GM13976 (cell line): ENCODE results near the gene UNKL.

ENCODE experiments used
- DNase-seq: peaks from one replicate; pipeline ENCODE4 v3.0.0; 2012; ENCODE audit warnings: low spot score
- in situ Hi-C: fragments of 300-500 bp; cut with MboI; formaldehyde crosslinking; loops from one replicate; pipeline ENCODE4 v1.12.0; 2022; ENCODE audit warnings: low sequenced_read_pairs, mixed read lengths, inconsistent platforms; ENCODE audit not compliant: unreplicated experiment
- TF ChIP-seq, protein P1 (sequence below): IDR thresholded peaks from 2 replicates; pipeline ENCODE4 v1.5.1; 2012; ENCODE audit warnings: borderline replicate concordance, mild to moderate bottlenecking; ENCODE audit not compliant: insufficient read depth; ENCODE audit errors: extremely low read depth, missing control alignments, control extremely low read depth

UNKL gene

DNA sequence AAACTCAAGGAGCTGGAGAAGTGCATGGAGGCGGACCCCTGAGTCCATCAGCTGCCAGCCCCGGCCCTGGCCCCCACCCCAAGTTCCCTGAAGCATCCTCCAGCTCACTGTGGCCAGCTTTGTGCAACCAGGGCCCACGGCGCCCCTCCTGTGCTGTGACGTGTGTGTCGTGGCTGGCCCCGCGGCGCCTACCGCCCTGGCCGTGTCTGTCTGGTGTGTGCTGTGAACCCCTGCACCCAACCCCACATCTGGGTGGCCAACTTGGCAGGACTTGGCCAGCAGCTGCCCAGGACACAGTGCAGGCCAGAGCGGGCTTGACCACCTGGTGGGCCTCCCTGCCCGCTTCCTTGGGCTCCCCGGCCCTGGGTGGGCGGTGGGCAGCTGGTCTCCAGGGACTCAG lies 66.1 kb downstream of the UNKL start:
- no peak for DNase-seq
- in situ Hi-C loops: no loop called here
- TF ChIP-seq, protein P1, sequence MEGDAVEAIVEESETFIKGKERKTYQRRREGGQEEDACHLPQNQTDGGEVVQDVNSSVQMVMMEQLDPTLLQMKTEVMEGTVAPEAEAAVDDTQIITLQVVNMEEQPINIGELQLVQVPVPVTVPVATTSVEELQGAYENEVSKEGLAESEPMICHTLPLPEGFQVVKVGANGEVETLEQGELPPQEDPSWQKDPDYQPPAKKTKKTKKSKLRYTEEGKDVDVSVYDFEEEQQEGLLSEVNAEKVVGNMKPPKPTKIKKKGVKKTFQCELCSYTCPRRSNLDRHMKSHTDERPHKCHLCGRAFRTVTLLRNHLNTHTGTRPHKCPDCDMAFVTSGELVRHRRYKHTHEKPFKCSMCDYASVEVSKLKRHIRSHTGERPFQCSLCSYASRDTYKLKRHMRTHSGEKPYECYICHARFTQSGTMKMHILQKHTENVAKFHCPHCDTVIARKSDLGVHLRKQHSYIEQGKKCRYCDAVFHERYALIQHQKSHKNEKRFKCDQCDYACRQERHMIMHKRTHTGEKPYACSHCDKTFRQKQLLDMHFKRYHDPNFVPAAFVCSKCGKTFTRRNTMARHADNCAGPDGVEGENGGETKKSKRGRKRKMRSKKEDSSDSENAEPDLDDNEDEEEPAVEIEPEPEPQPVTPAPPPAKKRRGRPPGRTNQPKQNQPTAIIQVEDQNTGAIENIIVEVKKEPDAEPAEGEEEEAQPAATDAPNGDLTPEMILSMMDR: no peak

DNA sequence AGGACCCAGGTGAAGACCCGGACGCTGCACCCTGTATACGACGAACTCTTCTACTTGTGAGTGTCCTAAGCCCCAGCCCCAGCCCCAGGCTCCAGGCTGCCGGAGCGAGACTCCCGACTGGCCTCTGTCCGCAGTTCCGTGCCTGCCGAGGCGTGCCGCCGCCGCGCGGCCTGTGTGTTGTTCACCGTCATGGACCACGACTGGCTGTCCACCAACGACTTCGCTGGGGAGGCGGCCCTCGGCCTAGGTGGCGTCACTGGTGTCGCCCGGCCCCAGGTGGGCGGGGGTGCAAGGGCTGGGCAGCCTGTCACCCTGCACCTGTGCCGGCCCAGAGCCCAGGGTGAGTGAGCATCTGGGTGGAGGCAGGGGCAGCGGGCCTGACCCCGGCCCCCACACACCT lies 66.5 kb downstream of the UNKL start:
- TF ChIP-seq, protein P1: no peak
- in situ Hi-C loops: no loop called here
- DNase-seq: no peak

DNA sequence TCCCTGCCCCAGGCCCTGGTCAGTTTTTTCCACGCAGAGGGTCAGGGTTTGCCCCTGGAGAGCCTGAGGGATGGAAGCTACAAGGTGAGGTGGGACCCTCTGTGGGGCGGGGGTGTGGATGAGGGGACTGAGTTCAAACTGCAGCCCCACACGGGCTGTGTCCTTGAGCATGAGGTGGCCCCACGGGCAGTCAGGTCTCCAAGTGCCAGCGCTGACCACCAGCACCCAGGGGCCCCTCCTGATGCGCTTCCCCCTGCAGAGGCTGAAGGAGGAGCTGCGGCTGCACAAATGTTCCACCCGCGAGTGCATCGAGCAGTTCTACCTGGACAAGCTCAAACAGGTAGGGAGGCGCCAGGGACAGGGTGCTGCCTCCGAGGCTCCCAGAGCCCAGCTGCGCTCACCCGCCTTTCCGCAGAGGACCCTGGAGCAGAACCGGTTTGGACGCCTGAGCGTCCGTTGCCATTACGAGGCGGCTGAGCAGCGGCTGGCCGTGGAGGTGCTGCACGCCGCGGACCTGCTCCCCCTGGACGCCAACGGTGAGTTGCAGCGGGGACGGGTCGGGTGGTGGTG lies 67.1 kb downstream of the UNKL start:
- no peak for DNase-seq
- in situ Hi-C loops: no loop called here
- TF ChIP-seq, protein P1: no peak

DNA sequence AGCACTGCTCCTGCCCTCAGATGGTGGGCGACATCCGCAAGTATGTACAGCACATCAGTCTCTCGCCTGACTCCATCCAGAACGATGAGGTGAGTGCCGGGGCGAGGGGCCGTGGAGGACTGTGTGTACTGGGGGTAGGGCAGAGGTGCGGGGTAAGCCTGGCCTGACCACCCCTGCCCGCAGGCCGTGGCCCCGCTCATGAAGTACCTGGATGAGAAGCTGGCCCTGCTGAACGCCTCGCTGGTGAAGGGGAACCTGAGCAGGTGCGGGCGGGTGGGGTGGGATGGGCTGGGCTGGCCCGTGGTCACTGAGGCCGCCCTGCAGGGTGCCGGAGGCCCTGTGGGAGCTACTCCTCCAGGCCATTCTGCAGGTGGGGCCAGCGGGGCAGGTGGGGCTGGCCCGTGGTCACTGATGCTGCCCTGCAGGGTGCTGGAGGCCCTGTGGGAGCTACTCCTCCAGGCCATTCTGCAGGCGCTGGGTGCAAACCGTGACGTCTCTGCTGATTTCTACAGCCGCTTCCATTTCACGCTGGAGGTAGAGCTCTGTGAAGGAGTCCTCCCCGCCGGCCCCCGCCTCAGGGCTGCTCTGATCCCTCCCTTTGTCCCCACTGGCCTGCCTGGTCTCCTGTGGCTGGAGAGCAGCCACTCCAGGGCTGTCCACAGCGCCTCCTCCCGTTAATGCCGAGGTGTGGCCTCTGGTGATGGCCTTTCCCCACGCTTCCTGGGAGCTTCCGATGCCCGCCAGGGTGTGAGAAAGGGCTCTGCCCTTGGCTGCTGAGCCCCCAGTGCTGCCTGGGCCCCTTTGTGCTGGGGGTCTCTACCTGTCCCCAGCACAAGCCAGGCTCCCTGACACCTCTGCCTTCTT lies 67.8 kb downstream of the UNKL start:
- in situ Hi-C loops: no loop called here
- DNase-seq: no peak
- TF ChIP-seq, protein P1: no peak

DNA sequence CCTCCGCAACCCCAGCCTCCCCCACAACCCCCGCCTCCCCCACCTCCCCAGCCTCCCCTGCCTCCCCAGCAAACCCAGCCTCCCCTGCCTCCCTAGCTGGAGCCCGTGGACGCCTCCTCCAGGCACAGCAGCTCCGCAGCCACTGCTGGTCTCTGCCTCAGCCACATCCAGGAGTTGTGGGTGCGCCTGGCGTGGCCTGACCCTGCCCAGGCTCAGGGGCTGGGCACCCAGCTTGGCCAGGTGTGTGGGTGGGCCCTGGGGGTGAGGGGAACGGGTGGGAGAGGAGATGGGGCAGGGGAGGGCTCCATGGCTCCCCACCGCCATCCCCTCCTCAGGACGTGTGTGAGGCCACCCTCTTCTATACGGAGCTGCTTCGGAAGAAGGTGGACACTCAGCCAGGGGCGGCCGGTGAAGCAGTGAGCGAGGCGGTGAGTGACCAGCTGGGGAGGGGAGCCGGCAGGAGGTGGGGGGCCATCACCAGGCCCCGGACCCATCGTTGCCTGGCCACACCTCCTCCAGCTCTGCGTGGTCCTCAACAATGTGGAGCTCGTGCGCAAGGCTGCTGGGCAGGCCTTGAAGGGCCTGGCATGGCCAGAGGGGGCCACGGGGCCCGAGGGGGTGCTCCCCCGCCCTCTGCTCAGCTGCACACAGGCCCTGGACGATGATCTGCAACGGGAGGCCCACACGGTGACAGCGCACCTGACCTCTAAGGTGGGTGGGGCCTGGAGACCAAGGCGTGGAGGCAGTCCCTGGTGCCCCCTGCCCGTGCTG lies 68.7 kb downstream of the UNKL start:
- TF ChIP-seq, protein P1: no peak
- in situ Hi-C loops: no loop called here

DNA sequence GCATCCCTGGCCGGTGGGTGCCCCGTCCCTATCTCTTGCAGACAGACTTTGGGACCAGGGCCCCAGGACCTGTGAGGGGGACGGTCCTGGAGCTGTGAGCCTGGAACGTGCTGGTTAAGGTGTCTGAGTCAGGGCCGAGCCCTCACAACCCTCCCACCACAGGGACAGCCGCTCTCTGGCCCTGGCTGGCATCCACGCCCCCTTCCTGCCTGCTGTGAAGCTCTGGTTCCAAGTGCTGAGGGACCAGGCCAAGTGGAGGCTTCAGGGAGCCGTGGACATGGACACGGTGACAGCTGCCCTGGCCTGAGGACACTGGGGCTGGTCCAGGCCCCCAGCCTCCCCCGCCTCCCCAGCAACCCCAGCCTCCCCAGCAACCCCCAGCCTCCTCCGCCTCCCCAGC lies 69.4 kb downstream of the UNKL start:
- TF ChIP-seq, protein P1: no peak
- DNase-seq: no peak
- in situ Hi-C loops: no loop called here

More for the DNA sequence above, 68.7 kb downstream of the UNKL start:
- DNase-seq: no peak
